Heart left ventricle (tissue), 13 donors: ENCODE data around the gene SECTM1.

ENCODE experiments used
- CTCF ChIP-seq, 12 donors: fragments of 200-600 bp; sonication (generic) in 4 of 12; IDR thresholded peaks; one replicate each; pipeline versions ENCODE4 v1.5.0 to v1.8.0; 2018 to 2022; ENCODE audit warnings: antibody characterized with exemption in 12 of 12, mild to moderate bottlenecking in 5 of 12
- POLR2A ChIP-seq, 2 donors: fragments of 450-650 bp; IDR thresholded peaks; one replicate each; pipeline ENCODE4 v1.6.1; 2017; ENCODE audit warnings: antibody characterized with exemption in 2 of 2, mild to moderate bottlenecking in 2 of 2, moderate library complexity in 2 of 2
- donor health status: ischemic (EF 13 %, LVEDD 7.1; RV severe dilation, severe dysfunction).
- donor health status: DM: no; HTN: yes; CAD: no.
- donor health status: DM: no; HTN: no; CAD: no.
- donor health status: ischemic (EF 25% LVEDD 6.9; RV normal size, moderate dysfunction).
- donor health status: ischemic (EF 25% LVEDD 5.7; RV mildly dilated, moderate dysfunction).
- donor health status: ischemic (EF 35%, LVEDD 5.7; RV mildly dilated, moderate dysfunction).
- donor health status: nonischemic (EF 11% LVEDD 7.7; RV severe dilation, severe dysfunction).
- donor health status: DM: yes; HTN: yes; CAD: no.
- donor health status: PGD.
- donor health status: ischemic (EF 29% LVEDD 5.4; RV normal size, mild dysfunction).
- donor health status: nonischemic (EF 23%, LVEDD 6.1; RV moderate dilation, normal function).

GRCh38 chr17:82313195-82314011 is 20.2 kb downstream of the SECTM1 start:
- TF ChIP-seq CTCF (IDR thresholded peaks at IDR 0.05) (no peak), POLR2A (IDR thresholded peaks at IDR 0.05) (no peak)
